Hypothalamus (tissue), 51 donors: ENCODE measurements around the gene ADORA2A.
"Not testable (repeated sequence)": the region's sequence is repeated elsewhere in the genome, so short reads cannot be mapped to it uniquely, and the experiment has no call there.

Experiments used
- DNase-seq, 51 donors: peaks; one replicate each; lab custom pipeline; 2025; lab: John Stamatoyannopoulos, UW

The ADORA2A gene

GRCh38 chr22:24474649-24475255 is 47.4 kb downstream of the ADORA2A start:
- no peak for DNase-seq

- DNase-seq: no peak
Measured at GRCh38 chr22:24481641-24482040, 54.2 kb downstream of the ADORA2A start.

- no peak for DNase-seq
Measured at GRCh38 chr22:24482575-24482974, 55.2 kb downstream of the ADORA2A start.

DNA sequence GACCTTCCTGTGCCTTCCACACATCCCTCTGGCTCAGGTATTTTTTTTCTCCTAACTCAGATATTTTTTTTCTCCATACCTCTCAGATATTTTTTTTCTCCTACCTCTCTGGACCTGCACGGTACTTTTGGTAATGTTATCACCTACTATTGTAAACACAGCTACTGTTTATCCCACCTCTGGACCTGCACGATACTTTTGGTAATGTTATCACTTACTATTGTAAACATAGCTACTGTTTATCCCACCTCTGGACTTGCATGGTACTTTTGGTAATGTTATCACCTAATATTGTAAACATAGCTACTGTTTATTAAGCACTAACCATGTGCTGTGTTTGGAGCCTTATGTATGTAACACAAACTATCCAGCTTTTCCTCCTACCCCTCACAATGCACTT is 55.6 kb downstream of the ADORA2A start:
- no peak for DNase-seq

- DNase-seq: no peak
Measured at GRCh38 chr22:24483976-24484545, 56.7 kb downstream of the ADORA2A start.

GRCh38 chr22:24485170-24485569 is 57.8 kb downstream of the ADORA2A start:
- DNase-seq: no peak

DNA sequence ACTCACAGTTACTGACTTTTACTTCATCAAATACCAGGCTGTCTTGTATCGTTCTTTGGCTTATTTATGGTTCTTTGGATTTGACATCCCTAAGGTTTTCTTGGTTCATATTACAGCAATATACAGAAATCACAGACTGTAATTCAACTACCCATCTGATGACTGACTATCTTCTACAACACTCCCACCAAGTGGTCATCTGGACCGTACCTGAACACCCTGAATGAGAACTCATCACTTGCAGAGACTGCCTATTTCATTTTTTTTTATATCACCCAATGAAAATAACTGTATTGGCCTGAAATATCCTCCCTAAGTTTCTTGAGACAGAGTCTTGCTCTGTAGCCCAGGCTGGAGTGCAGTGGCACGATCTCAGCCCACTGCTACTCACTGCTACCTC is 58.2 kb downstream of the ADORA2A start:
- no peak for DNase-seq

GRCh38 chr22:24486501-24486921 is 59.1 kb downstream of the ADORA2A start:
- DNase-seq: no peak

DNA sequence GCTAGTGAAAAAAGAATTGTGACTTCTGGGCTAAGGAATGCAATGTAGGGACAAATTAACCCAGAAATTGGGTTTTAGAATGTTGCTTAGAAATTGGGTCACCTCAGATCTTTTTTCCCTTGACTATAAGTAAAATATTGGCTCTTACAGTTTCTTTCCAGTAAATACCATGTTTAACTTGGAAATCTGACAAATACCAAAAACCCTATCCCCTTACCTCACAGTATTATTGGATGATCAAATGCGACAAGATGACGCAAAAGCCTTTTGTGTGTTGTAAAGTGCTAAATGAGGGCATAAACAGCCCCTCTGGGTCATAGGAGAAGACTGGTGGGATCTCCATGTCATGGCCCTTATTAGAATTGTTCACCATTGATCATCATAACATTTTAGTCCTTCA is 61.6 kb downstream of the ADORA2A start:
- DNase-seq: no peak

- not testable (repeated sequence) for DNase-seq
Measured at GRCh38 chr22:24489434-24489833, 62.0 kb downstream of the ADORA2A start.
